ENCODE measurements around the gene FRS3. TPM values are rescaled to one million over a fixed set of nuclear protein-coding genes. Genes with fewer than 3 reads are reported as not detected.
A peak's percentile ranks its signal among the peaks of the same experiment; 100 is the strongest.

FRS3 gene
- polyA plus RNA-seq, 1 donor from 2014 or later, result 2.9 TPM

DNA sequence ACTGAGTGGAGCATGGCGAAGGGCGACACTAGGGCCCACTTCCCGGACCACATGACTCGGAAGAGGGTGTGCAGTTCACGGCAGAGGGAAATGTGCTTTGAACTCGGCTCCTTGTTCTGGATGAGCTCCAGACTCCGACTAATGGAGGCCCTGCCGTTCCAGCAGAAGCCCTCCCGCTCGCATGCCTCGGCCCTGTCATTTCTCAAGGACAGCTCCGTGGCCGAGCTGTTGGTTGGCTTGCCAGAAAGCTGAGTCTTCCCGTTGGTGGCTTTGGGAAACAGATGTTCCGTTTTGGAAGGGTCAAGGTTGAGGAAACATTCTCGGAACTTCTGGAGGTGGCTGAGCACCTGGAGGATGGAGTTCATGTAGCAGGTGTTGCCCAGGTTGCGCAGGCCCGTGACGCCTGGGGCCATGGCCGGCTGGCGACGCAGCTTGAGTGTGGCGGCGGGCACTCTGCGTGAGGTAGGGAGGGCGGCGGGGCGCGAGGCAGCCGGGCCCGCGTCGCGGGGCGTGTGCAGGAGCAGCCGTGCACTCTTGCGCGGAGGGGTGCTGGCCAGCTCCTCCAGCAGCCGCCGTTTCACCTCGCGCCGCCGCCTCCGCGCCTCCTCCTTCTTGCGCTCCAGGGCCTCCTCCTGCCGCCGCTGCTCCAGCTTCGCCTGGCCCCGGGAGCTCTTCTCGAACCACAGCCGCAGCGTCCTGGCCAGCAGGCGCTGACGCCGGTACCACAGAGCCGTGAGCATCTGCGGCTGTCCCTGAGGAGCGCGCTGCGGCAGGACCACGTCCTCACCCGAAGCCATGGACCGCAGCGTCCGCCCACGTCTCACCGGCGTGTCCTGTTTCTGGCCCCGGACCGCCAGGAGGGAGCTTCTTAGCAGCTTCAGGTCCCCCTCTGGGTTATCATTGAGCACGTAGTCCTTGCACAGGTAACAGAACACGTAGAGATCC lies 26.4 kb upstream of the FRS3 start:
- peaks cover 1% of the 10 kb centered on the region for H3K36me3 Mint-ChIP-seq
- H3K9me3 Mint-ChIP-seq, result no peaks in the 10 kb centered on the region
- H3K4me3 Mint-ChIP-seq, result no peak overlapping the region
- H3K27me3 Mint-ChIP-seq, result no peaks in the 10 kb centered on the region
- H3K4me1 Mint-ChIP-seq, result peaks cover 0 to 2% (median 0%) of the 10 kb centered on the region in 3 donors
- H3K27ac Mint-ChIP-seq, result no peak overlapping the region

GRCh38 chr6:41801380-41801779 lies 21.7 kb upstream of the FRS3 start:
- Mint-ChIP-seq H3K27ac (no peak overlapping the region), H3K36me3 (peaks cover 5% of the 10 kb centered on the region), H3K27me3 (no peaks in the 10 kb centered on the region), H3K9me3 (no peaks in the 10 kb centered on the region), H3K4me3 (no peak overlapping the region), H3K4me1 (peaks cover 0 to 2% (median 0%) of the 10 kb centered on the region in 3 donors)

DNA sequence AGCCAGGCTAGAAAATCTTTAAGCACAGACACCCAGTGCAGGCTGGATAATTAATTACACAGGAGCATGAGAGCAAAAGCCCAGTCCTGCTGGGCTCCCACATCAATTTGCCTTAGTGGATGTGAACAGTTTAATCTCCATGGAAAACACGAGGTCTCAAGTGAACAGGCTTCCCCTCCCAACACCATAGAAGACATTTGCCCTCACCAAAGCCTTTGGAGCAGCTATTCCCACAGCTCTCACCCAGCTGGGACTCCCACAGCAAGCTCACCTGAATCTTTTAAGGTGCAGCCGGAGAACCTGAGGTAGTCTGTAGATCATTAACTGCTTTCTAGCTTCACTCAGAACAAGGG lies 19.8 kb upstream of the FRS3 start:
- Mint-ChIP-seq H3K4me1 (peaks cover 0 to 5% (median 0%) of the 10 kb centered on the region in 3 donors), H3K27me3 (no peaks in the 10 kb centered on the region), H3K27ac (no peak overlapping the region), H3K4me3 (no peak overlapping the region), H3K36me3 (peaks cover 3% of the 10 kb centered on the region), H3K9me3 (no peaks in the 10 kb centered on the region)

DNA sequence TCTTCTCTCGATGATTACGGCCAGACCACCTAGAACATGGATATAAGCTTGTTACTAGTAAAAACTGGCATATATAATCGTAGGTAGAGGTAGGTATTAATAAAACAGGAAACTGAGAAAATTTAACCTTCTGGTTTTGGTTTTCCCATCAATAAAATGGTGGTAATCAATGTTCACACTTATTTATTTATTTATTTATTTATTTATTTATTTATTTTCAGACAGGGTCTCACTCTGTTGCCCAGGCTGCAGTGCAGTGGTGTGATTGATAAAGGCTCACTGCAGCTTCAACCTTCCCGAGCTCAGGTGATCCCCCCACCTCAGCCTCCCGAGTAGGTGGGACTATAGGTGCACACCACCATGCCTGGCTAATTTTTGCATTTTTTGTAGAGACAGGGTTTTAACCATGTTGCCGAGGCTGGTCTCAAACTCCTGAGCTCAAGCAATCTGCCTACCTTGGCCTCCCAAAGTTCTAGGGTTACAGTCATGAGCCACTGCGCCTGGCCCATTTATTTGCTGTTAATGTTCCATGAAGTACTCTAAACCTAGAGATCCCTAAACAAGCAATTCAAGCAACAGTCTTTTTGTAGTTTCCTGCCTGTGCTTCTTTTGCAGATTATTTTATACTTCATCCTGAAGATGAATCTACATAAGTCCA lies 19.3 kb upstream of the FRS3 start:
- no peaks in the 10 kb centered on the region for H3K27me3 Mint-ChIP-seq
- H3K4me3 Mint-ChIP-seq, result no peak overlapping the region
- H3K27ac Mint-ChIP-seq, result peak overlapping the region in 1 of 3 donors; percentile 63
- H3K36me3 Mint-ChIP-seq, result peaks cover 3% of the 10 kb centered on the region
- H3K4me1 Mint-ChIP-seq, result peaks cover 0 to 3% (median 0%) of the 10 kb centered on the region in 3 donors
- H3K9me3 Mint-ChIP-seq, result no peaks in the 10 kb centered on the region

DNA sequence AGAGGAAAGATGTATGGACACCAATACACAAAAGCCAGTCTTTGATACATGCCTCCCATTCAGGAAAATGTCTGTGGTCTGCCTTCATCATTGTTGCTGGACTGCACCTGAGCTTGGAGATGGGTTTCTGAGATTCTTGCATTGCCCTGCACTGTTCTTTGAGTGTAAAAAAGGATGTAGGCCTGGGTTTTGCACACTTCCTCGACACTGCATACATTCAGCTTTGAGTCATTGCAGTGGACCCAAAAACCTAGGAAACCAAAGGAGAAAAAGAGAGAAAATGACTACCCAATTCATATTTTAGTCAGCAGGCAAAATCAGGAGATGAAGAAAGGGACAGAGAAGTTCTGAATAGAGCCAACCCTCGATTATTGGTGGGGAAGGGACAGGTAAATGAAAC lies 16.8 kb upstream of the FRS3 start:
- Mint-ChIP-seq H3K27me3 (no peaks in the 10 kb centered on the region), H3K27ac (no peak overlapping the region), H3K9me3 (no peaks in the 10 kb centered on the region), H3K36me3 (peaks cover 3% of the 10 kb centered on the region), H3K4me3 (no peak overlapping the region), H3K4me1 (peaks cover 0 to 3% (median 0%) of the 10 kb centered on the region in 3 donors)

DNA sequence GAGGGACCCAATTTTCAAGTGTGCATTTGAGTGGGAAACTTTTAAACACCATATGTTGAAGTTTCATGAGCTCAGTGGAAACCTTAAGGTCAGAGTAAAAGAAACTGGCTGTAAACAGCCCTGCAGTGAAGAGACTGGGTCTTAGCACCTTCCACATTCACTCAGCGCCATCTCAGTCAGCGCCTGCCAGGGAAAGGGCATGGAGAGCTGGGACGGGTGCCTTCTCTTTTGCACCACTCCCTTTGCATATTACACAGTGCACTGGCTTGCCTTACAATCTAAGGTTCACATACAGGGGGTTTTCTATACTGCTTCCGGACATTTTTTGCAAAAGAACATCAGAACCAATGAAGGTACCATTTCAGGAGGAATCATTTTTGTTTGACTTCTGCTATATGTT lies 12.3 kb upstream of the FRS3 start:
- no peaks in the 10 kb centered on the region for H3K27me3 Mint-ChIP-seq
- no peak overlapping the region for H3K27ac Mint-ChIP-seq
- H3K4me1 Mint-ChIP-seq, result peaks cover 6 to 17% (median 13%) of the 10 kb centered on the region in 3 donors
- H3K36me3 Mint-ChIP-seq, result no peaks in the 10 kb centered on the region
- H3K4me3 Mint-ChIP-seq, result no peak overlapping the region
- H3K9me3 Mint-ChIP-seq, result no peaks in the 10 kb centered on the region

DNA sequence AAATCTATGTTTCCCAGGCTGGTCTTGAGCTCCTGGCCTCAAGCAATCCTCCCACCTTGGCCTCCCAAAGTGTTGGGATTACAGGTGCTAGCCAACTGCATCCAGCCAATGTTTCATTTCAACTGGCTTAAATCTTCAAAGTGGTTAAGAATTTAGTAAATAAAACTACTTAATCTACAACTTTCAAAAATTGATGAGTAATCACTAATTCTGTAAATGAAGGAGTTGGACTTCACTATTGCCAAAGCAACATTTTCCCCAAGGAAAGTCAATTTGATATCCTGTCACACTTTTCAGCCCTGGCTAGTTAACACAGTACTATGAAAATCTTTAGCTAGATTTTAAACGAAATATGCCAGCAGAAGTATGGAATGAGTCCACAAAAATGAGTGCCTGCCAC lies 11.6 kb upstream of the FRS3 start:
- no peak overlapping the region for H3K4me3 Mint-ChIP-seq
- no peaks in the 10 kb centered on the region for H3K36me3 Mint-ChIP-seq
- H3K9me3 Mint-ChIP-seq, result no peaks in the 10 kb centered on the region
- H3K27ac Mint-ChIP-seq, result no peak overlapping the region
- no peaks in the 10 kb centered on the region for H3K27me3 Mint-ChIP-seq
- peaks cover 6 to 17% (median 13%) of the 10 kb centered on the region in 3 donors for H3K4me1 Mint-ChIP-seq

DNA sequence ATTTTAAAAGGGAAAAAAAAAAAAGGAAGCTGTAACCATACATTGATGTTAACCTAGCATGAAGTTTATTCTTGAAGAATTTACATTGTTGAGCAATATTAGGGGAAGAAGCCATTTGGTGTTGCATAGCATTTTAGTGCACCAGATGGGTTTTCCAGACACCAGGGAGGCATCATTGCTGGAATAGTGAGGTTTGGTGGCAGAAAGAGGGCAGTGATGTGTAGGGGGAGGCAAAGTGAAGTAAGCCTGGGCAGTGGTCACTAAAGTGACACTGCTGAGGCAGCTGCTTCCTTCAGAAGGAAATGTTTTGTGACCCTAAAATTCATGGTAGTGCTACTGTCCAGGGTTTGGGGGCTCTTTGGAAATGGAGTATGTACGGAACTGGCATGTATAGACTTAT lies 10.3 kb upstream of the FRS3 start:
- H3K27me3 Mint-ChIP-seq, result no peaks in the 10 kb centered on the region
- no peaks in the 10 kb centered on the region for H3K36me3 Mint-ChIP-seq
- peak overlapping the region in 1 of 4 donors; percentile 83 for H3K4me3 Mint-ChIP-seq
- peak overlapping the region in 2 of 3 donors; percentile 28 to 87 for H3K27ac Mint-ChIP-seq
- H3K9me3 Mint-ChIP-seq, result no peaks in the 10 kb centered on the region
- H3K4me1 Mint-ChIP-seq, result peaks cover 8 to 17% (median 14%) of the 10 kb centered on the region in 3 donors

DNA sequence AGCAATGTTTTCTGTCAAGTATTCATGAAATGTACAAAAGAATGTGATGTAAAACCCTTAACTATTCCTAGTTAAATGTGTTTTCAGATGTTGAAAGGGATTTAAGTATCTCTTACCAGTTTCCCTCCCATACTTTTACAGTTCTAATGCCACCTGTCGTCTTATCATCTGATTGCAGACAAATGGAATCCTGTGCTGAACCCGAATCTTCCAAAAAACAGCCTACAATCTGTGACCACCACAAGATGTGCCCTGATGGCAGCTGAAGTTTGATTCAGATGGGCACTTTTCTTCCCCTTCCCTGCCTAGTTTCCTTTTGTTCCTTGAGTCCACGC lies 9.7 kb upstream of the FRS3 start:
- Mint-ChIP-seq H3K4me3 (peak overlapping the region; percentile 72 to 90 (median 80)), H3K27me3 (no peaks in the 10 kb centered on the region), H3K27ac (peak overlapping the region in 2 of 3 donors; percentile 78 to 87), H3K4me1 (peaks cover 12 to 20% (median 18%) of the 10 kb centered on the region in 3 donors), H3K36me3 (no peaks in the 10 kb centered on the region), H3K9me3 (no peaks in the 10 kb centered on the region)

GRCh38 chr6:41787219-41787917 lies 7.7 kb upstream of the FRS3 start, which contains the start of gene TOMM6:
TOMM6 (plus strand) TSS chr6:41787694; CDS start chr6:41787698, 4 bp downstream.
- Mint-ChIP-seq H3K4me1 (peaks cover 14 to 23% (median 20%) of the 10 kb centered on the region in 3 donors), H3K4me3 (peak within 1 kb of the TSS; percentile 94 to 99 (median 96)), H3K36me3 (no peaks in the 10 kb centered on the region), H3K27me3 (no peaks in the 10 kb centered on the region), H3K9me3 (no peaks in the 10 kb centered on the region), H3K27ac (peak within 1 kb of the TSS; percentile 93 to 97 (median 97))

GRCh38 chr6:41786451-41787218 lies 6.9 kb upstream of the FRS3 start:
- Mint-ChIP-seq H3K4me1 (peaks cover 16 to 23% (median 22%) of the 10 kb centered on the region in 3 donors), H3K4me3 (peak overlapping the region; percentile 94 to 99 (median 96)), H3K9me3 (no peaks in the 10 kb centered on the region), H3K27me3 (no peaks in the 10 kb centered on the region), H3K36me3 (no peaks in the 10 kb centered on the region), H3K27ac (peak overlapping the region; percentile 93 to 97 (median 97))

DNA sequence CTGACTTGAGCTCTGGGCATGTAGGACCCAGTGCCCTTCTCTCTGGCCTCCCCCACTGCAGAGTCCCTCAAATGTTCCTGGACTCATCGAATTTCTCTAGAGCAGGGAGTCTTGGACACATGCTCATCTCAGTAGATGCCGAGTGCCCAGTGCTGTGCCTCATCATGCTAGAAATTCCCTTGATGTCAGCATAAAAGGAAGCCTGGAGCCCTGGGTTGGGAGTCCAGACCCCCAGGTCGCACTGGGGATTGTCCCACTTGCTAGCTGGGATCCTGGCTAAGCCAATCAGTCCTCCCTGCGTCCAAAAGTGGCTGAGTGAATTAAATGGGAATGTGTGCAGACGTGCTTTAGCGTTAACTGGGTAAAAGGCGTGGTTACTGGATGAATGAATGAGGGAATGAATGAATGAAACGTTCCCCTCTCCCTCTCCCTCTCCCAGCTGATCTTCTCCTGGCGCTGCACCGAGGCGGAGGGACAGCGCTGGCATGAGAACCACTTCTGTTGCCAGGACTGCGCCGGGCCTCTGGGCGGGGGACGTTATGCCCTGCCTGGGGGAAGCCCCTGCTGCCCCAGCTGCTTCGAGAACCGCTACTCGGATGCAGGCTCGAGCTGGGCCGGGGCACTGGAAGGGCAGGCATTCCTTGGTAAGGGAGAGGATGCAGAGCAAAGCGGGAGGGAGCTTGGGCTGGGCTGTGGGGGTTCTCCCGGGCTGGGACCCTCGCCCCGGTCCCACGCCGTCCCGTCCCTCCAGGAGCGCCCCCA lies 6.2 kb upstream of the FRS3 start:
- Mint-ChIP-seq H3K36me3 (no peaks in the 10 kb centered on the region), H3K4me1 (peaks cover 21 to 25% (median 23%) of the 10 kb centered on the region in 3 donors), H3K4me3 (peak overlapping the region; percentile 94 to 99 (median 96)), H3K27ac (peak overlapping the region in 1 of 3 donors; percentile 97), H3K9me3 (no peaks in the 10 kb centered on the region), H3K27me3 (no peaks in the 10 kb centered on the region)

- Mint-ChIP-seq H3K9me3 (no peaks in the 10 kb centered on the region), H3K36me3 (no peaks in the 10 kb centered on the region), H3K27me3 (no peaks in the 10 kb centered on the region), H3K27ac (peak overlapping the region in 1 of 3 donors; percentile 77), H3K4me3 (peak overlapping the region in 3 of 4 donors; percentile 79 to 96 (median 94)), H3K4me1 (peaks cover 21 to 24% (median 23%) of the 10 kb centered on the region in 3 donors)
These were observed 5.6 kb upstream of the FRS3 start for GRCh38 chr6:41785254-41785653.

All from IgD-negative memory B cell (primary cell).